H1 (cell line): Measurements from ENCODE around the gene POLR3E. TPM values are rescaled to one million over a fixed set of nuclear protein-coding genes. Genes with fewer than 3 reads are reported as not detected.

Source experiments
- CTCF ChIA-PET: fragments of 300-600 bp; sonication (Branson Sonifier 250); formaldehyde crosslinking; loops from one replicate; lab custom pipeline; 2021; ENCODE audit not compliant: partially characterized antibody; lab: Charles Lee
- POLR2A ChIA-PET: fragments of 300-600 bp; sonication (Branson Sonifier 250); formaldehyde crosslinking; loops from one replicate; lab custom pipeline; 2021; ENCODE audit warnings: inconsistent platforms; ENCODE audit not compliant: partially characterized antibody; lab: Charles Lee
- DNase-seq, 2 experiments: peaks; one replicate each; pipeline versions ENCODE4 v3.0.0 to v3.0.0-alpha.2; 2010 to 2022; ENCODE audit warnings: low spot score in 2 of 2, low read depth in 1 of 2, mixed read lengths in 1 of 2
- FAIRE-seq: peaks from 2 replicates; lab custom pipeline; 2011; peaks lifted over from hg19 to GRCh38; lab: Jason Lieb, UNC
- H2AFZ ChIP-seq: 2 replicates; pipeline ENCODE4 v1.8.1; 2012; ENCODE audit warnings: low read length, inconsistent platforms
- H2AK5ac ChIP-seq: 2 replicates; pipeline ENCODE4 v1.6.1; 2013; ENCODE audit warnings: low read depth, low read length
- H2BK120ac ChIP-seq: replicated peaks from 2 replicates; pipeline ENCODE3; 2013; ENCODE audit warnings: low read depth, low read length, inconsistent platforms
- H2BK12ac ChIP-seq: 2 replicates; pipeline ENCODE4 v1.6.1; 2013; ENCODE audit warnings: low read depth, low read length
- H2BK15ac ChIP-seq: 2 replicates; pipeline ENCODE4 v1.6.1; 2013; ENCODE audit warnings: low read length
- H2BK20ac ChIP-seq: 2 replicates; pipeline ENCODE4 v1.6.1; 2013; ENCODE audit warnings: low read length
- H2BK5ac ChIP-seq: 2 replicates; pipeline ENCODE4 v1.6.1; 2013; ENCODE audit warnings: low read depth, low read length
- H3K14ac ChIP-seq: 2 replicates; pipeline ENCODE4 v1.6.1; 2013; ENCODE audit warnings: inconsistent platforms; ENCODE audit not compliant: insufficient read length
- H3K18ac ChIP-seq: 2 replicates; pipeline ENCODE4 v1.6.1; 2013; ENCODE audit warnings: low read length; ENCODE audit errors: extremely low read depth
- H3K23ac ChIP-seq: 2 replicates; pipeline ENCODE4 v1.6.1; 2013; ENCODE audit warnings: inconsistent platforms; ENCODE audit not compliant: insufficient read length
- H3K23me2 ChIP-seq: 2 replicates; pipeline ENCODE4 v1.6.1; 2013; ENCODE audit warnings: low read depth, low read length
- H3K27ac ChIP-seq: 2 replicates; pipeline ENCODE4 v1.6.1; 2011; ENCODE audit warnings: low read depth, low read length, inconsistent platforms
- H3K27me3 ChIP-seq, 4 experiments: replicated peaks in 1 of 4; 1 replicate in 1 of 4; 2 replicates in 3 of 4; pipeline versions ENCODE4 v1.6.1 to v1.8.1; 2011 to 2013; ENCODE audit warnings: low read length in 3 of 4, mild to moderate bottlenecking in 3 of 4, inconsistent platforms in 2 of 4, mixed read lengths in 2 of 4, moderate library complexity in 1 of 4; ENCODE audit not compliant: control insufficient read depth in 3 of 4, insufficient read depth in 3 of 4; ENCODE audit errors: extremely low read depth in 1 of 4
- H3K36me3 ChIP-seq, 4 experiments: 2 replicates each; pipeline versions ENCODE4 v1.6.1 to v1.8.1; 2011 to 2013; ENCODE audit warnings: mild to moderate bottlenecking in 4 of 4, low read length in 3 of 4, moderate library complexity in 2 of 4, control low read depth in 1 of 4, inconsistent platforms in 1 of 4; ENCODE audit not compliant: insufficient read depth in 4 of 4, control insufficient read depth in 2 of 4
- H3K4ac ChIP-seq: replicated peaks from 2 replicates; pipeline ENCODE3; 2013; ENCODE audit warnings: low read length, low read depth, mixed read lengths, inconsistent platforms; ENCODE audit not compliant: insufficient read length
- H3K4me1 ChIP-seq, 4 experiments: replicated peaks in 1 of 4; 1 replicate in 1 of 4; 2 replicates in 3 of 4; pipeline versions ENCODE4 v1.6.1 to v1.8.1; 2011 to 2013; ENCODE audit warnings: low read length in 3 of 4, inconsistent platforms in 2 of 4, mixed read lengths in 1 of 4; ENCODE audit not compliant: insufficient read depth in 4 of 4, control insufficient read depth in 3 of 4
- H3K4me2 ChIP-seq, 2 experiments: 2 replicates each; pipeline versions ENCODE4 v1.6.1 to v1.8.1; 2011 to 2013; ENCODE audit warnings: low read depth in 2 of 2, low read length in 2 of 2, control low read depth in 1 of 2, inconsistent platforms in 1 of 2, mild to moderate bottlenecking in 1 of 2; ENCODE audit not compliant: insufficient read depth in 1 of 2
- H3K4me3 ChIP-seq, 4 experiments: fragments of 200-600, 300-600 bp in 1 of 4; sonication (generic), shearing (Covaris generic), sonication (Bioruptor Twin) in 1 of 4; 2 replicates each; pipeline versions ENCODE4 v1.5.1 to v1.8.1; 2011 to 2016; ENCODE audit warnings: low read length in 4 of 4, low read depth in 3 of 4, control low read depth in 2 of 4, inconsistent platforms in 2 of 4, mild to moderate bottlenecking in 2 of 4, mixed read lengths in 1 of 4, moderate library complexity in 1 of 4; ENCODE audit not compliant: insufficient read depth in 2 of 4; ENCODE audit errors: extremely low read depth in 1 of 4
- H3K56ac ChIP-seq: replicated peaks from 2 replicates; pipeline ENCODE3; 2013; ENCODE audit warnings: low read depth, mild to moderate bottlenecking, mixed read lengths, low read length, inconsistent platforms; ENCODE audit not compliant: insufficient read length
- H3K79me1 ChIP-seq: 2 replicates; pipeline ENCODE4 v1.6.1; 2013; ENCODE audit warnings: low read depth, low read length, control low read depth
- H3K79me2 ChIP-seq, 2 experiments: 2 replicates each; pipeline versions ENCODE4 v1.6.1 to v1.8.1; 2012 to 2013; ENCODE audit warnings: low read length in 2 of 2, mild to moderate bottlenecking in 2 of 2, inconsistent platforms in 1 of 2; ENCODE audit not compliant: insufficient read depth in 2 of 2, control insufficient read depth in 1 of 2
- H3K9ac ChIP-seq, 4 experiments: replicated peaks in 1 of 4; 1 replicate in 1 of 4; 2 replicates in 3 of 4; pipeline versions ENCODE4 v1.6.1 to v1.8.1; 2011 to 2013; ENCODE audit warnings: low read depth in 3 of 4, low read length in 3 of 4, control low read depth in 2 of 4, mild to moderate bottlenecking in 2 of 4, moderate library complexity in 2 of 4, inconsistent platforms in 1 of 4; ENCODE audit errors: extremely low read depth in 1 of 4
- H3K9me3 ChIP-seq, 2 experiments: 2 replicates each; pipeline versions ENCODE4 v1.6.1 to v1.8.1; 2012 to 2013; ENCODE audit warnings: mild to moderate bottlenecking in 2 of 2, moderate library complexity in 2 of 2, control low read depth in 1 of 2, inconsistent platforms in 1 of 2, low read depth in 1 of 2, low read length in 1 of 2, mixed read lengths in 1 of 2; ENCODE audit not compliant: insufficient read depth in 2 of 2
- H4K20me1 ChIP-seq, 2 experiments: replicated peaks in 1 of 2; 2 replicates each; pipeline versions ENCODE3 to v1.8.1; 2011 to 2013; ENCODE audit warnings: inconsistent platforms in 2 of 2, low read length in 2 of 2, mild to moderate bottlenecking in 1 of 2; ENCODE audit not compliant: insufficient read depth in 2 of 2, control insufficient read depth in 1 of 2
- H4K5ac ChIP-seq: 2 replicates; pipeline ENCODE4 v1.6.1; 2013; ENCODE audit warnings: low read length, low read depth, mixed read lengths, inconsistent platforms; ENCODE audit not compliant: insufficient read length
- H4K8ac ChIP-seq: 2 replicates; pipeline ENCODE4 v1.8.0; 2013; ENCODE audit warnings: mild to moderate bottlenecking, moderate library complexity, low read length, inconsistent platforms; ENCODE audit not compliant: insufficient read depth; ENCODE audit errors: extremely low read depth
- H4K91ac ChIP-seq: replicated peaks from 2 replicates; pipeline ENCODE3; 2013; ENCODE audit warnings: low read length, mixed read lengths, inconsistent platforms; ENCODE audit not compliant: insufficient read length
- E2F6 ChIP-seq: IDR thresholded peaks from 2 replicates; pipeline ENCODE4 v1.6.1; 2012; ENCODE audit warnings: inconsistent platforms
- MAX ChIP-seq: IDR thresholded peaks from 2 replicates; pipeline ENCODE4 v1.6.1; 2012; ENCODE audit warnings: inconsistent platforms
- POU5F1 ChIP-seq: IDR thresholded peaks from 2 replicates; pipeline ENCODE4 v1.6.1; 2011; ENCODE audit warnings: low read depth, mild to moderate bottlenecking, low read length, moderate library complexity
- RAD21 ChIP-seq, 2 experiments: IDR thresholded peaks in 1 of 2; conservative IDR thresholded peaks in 1 of 2; 2 replicates each; pipeline ENCODE4 v1.6.1; 2011; ENCODE audit warnings: low read depth in 2 of 2, low read length in 2 of 2, improper control_type of control experiment in 1 of 2, inconsistent platforms in 1 of 2, mild to moderate bottlenecking in 1 of 2, moderate library complexity in 1 of 2
- WGBS, 2 experiments: shearing (Covaris generic) in 1 of 2; methylation state at CpG; one replicate each; pipeline versions ENCODE4 v1.1.6 to v1.1.7; 2013 to 2015; ENCODE audit warnings: low lambda C conversion rate in 2 of 2, mixed read lengths in 2 of 2, inconsistent platforms in 1 of 2, low coverage in 1 of 2, missing lambda C conversion rate in 1 of 2; ENCODE audit not compliant: insufficient replicate concordance in 2 of 2, insufficient coverage in 1 of 2, insufficient read length in 1 of 2; ENCODE audit errors: extremely low coverage in 1 of 2, missing lambda C conversion rate in 1 of 2; 5-methylcytosine and 5-hydroxymethylcytosine counted together
- polyA plus RNA-seq, 7 experiments: library from polyadenylated mRNA; depleted of rRNA in 3 of 7; stranded (reverse) in 5 of 7; unstranded in 2 of 7; fragments of >200 nt in 5 of 7; fragments of 200-250 nt in 2 of 7; gene quantifications; 1 replicate in 5 of 7; 2 replicates in 1 of 7; 4 replicates in 1 of 7; pipeline versions ENCODE4 v1.2.1 to v1.2.3, GENCODE V29; 2011 to 2013; ENCODE audit warnings: missing spikeins in 2 of 7, mixed read lengths in 2 of 7
- total RNA-seq: library from RNA; stranded (reverse); fragmentation: NEBNext Ultra II Directional; extraction: Animal tissue kit (Norgen Biotek cat#: 25700); gene quantifications from 2 replicates; pipeline ENCODE4 v1.2.1, GENCODE V29; 2021

POLR3E gene
- total and polyA plus RNA-seq, 2 of the 8 experiments (the other 6 are each of a cell fraction or from before 2014, with no cell fraction given) = 96.5 to 125 TPM

- H3K4ac ChIP-seq = no peak overlapping the region
- H3K79me2 ChIP-seq = no peaks in the 10 kb centered on the region
- no peak overlapping the region for H4K91ac ChIP-seq
- H3K36me3 ChIP-seq = peaks cover 18 to 72% (median 55%) of the 10 kb centered on the region in 4 experiments
- H3K56ac ChIP-seq = no peak overlapping the region
- no peak overlapping the region for H2AK5ac ChIP-seq
- ChIA-PET POLR2A (interaction anchor here (0.6 to 0.9 kb wide), 7 partner anchors 8 to 1143 kb away, joined by 3 to 4 read pairs (median 3); no protein-coding TSS in a partner anchor), CTCF (interaction anchor here (0.7 to 2.8 kb wide), 4 partner anchors 9 to 1179 kb away, joined by 3 to 21 read pairs (median 4); partner anchors contain the start of gene DNAH3)
- no peak overlapping the region for H3K9ac ChIP-seq
- no peaks in the 10 kb centered on the region for H3K4me1 ChIP-seq
- H3K27ac ChIP-seq = no peak overlapping the region
- WGBS, 2 experiments = 93% methylated on average over 9 of the region's 9 CpGs; no CpG with 5 or more reads in 1 of the 2 experiments
- H3K23me2 ChIP-seq = no peaks in the 10 kb centered on the region
- no peak overlapping the region for H3K4me2 ChIP-seq
- no peak overlapping the region for H3K14ac ChIP-seq
- no peak overlapping the region for H4K5ac ChIP-seq
- H2AFZ ChIP-seq = no peak overlapping the region
- FAIRE-seq (no peak), DNase-seq (no peak)
- H2BK12ac ChIP-seq = no peak overlapping the region
- H3K79me1 ChIP-seq = 0 out of 2 replicates have a peak, but pooled peaks cover 5% of the 10 kb centered on the region
- H3K18ac ChIP-seq = no peak overlapping the region
- H2BK20ac ChIP-seq = no peak overlapping the region
- TF ChIP-seq E2F6 (no peak), POU5F1 (no peak), RAD21 (IDR thresholded peaks at IDR 0.05 in 1 of 2, conservative IDR thresholded peaks at IDR 0.05 in 1 of 2; ENCODE audit: low read depth in 2 of 2, low read length in 2 of 2) (no peak), MAX (no peak)
- no peak overlapping the region for H2BK120ac ChIP-seq
- no peak overlapping the region for H2BK5ac ChIP-seq
- H3K27me3 ChIP-seq = no peaks in the 10 kb centered on the region
- no peak overlapping the region for H3K23ac ChIP-seq
- no peak overlapping the region for H3K4me3 ChIP-seq
- H4K20me1 ChIP-seq = peaks cover 0 to 12% of the 10 kb centered on the region in 2 experiments
- H2BK15ac ChIP-seq = no peak overlapping the region
- no peaks in the 10 kb centered on the region for H3K9me3 ChIP-seq
- no peak overlapping the region for H4K8ac ChIP-seq
Observed at GRCh38 chr16:22329199-22329695, 32.0 kb downstream of the POLR3E start.
